Nucleus accumbens (tissue), 56 donors: ENCODE data around the gene ITGB3.

Experiments used
- DNase-seq, 56 donors: peaks; one replicate each; lab custom pipeline; 2025; lab: John Stamatoyannopoulos, UW

ITGB3 gene

DNA sequence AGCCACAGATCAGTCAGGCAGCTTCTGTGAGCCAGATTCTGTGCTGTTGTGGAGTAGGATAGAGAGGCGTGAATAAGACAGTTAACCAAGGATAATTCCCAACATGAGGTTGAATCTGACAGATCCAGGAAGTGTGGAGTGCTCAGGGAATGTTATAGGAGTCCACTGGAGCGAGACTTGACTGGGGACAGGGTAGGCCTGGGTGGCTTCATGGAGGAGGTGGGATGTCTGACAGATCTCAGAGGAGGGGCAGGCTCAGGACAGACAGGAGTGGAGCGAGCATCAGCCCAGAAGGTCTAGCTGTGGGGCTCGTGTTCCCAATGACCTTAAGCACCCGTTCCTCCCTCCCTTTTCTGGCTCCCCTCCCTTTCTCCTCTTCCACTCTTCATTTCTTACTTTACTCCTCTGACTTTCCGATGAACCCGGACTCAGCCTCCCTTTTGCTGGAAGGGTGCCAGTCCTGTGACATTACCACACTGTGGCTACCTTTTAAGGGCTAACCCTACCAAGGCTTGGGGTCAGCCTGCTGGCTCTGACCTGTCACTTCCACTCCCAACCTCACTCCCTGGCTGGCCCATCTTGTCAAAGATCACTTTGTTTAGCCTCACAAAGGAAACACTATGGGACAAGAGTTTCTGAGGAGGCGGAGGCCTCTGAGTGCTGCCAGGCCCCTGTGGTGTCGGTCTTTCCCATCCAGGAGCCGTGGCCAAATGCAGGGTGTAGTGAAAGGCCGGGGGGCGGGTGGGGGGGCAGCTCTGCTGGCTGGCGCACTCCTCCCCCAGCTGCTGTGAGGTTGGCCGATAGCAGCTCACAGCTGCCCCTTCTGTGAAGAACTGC is 41.6 kb downstream of the ITGB3 start:
- peak in 45 of 56 donors; percentile 7 to 75 (median 50) for DNase-seq

DNA sequence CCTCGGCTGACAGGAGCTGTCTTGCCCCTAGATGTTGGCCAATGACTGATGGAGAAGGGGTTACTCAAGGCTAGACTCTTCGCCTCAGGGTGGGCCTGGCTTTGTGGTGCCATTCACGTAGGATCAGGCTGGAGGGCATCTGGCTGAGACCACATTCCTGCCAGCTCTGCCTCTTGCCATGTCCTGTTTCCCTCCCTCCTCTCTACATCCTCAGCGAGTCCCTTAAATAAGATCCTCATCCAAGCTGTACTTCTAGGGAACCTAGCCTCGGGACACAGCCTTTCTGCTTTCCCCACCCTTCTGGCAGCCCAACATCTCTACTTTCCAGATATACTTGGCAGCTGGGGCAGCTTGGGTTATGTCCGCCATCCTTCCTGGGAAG is 42.2 kb downstream of the ITGB3 start:
- DNase-seq, result no peak

GRCh38 chr17:47297661-47298400 is 44.2 kb downstream of the ITGB3 start:
- DNase-seq, result no peak

DNA sequence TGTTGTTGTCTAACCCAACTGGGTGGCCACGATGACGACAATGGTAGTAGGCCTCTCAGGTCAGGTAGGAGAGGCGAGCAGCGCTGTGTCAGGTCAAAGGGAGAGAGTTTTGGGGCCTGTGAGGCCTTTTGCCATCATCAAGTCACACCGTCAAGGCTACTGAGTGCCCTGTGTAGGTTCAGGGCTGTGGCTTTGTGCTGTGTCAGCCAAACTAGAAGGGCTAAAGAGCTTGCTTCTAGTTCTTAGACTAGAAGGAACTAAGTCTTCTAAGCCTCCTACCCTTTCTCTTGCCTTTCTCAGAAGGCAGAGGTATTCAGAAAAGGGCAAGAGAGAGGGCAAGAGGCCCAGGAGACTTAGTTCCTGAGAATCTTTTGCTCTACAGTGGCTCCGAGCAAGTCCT is 45.1 kb downstream of the ITGB3 start:
- DNase-seq, result no peak

DNA sequence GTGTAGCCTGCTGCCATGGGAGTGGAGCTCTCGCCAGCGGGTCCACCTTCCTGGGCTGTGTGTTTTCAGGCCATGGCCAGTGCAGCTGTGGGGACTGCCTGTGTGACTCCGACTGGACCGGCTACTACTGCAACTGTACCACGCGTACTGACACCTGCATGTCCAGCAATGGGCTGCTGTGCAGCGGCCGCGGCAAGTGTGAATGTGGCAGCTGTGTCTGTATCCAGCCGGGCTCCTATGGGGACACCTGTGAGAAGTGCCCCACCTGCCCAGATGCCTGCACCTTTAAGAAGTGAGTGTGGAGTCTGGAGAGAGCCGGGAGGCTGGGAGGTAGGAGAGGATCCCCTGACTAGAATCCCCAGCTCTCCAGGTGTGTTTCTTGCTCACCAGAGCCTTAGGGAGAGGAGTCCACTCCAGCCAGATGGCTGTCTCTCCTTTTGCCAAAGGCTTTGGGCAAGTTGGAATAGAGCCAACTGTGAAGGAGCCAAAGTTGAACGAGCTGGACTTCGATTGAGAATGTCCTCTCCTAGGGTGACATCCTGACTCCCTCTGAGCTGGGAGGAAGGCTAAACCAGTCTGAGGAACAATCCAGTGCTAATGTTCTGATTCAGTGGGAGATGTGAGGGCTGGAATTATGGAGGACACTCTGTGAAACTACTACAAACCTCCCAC is 45.7 kb downstream of the ITGB3 start:
- no peak for DNase-seq

- no peak for DNase-seq
Measured at GRCh38 chr17:47300718-47301117, 47.1 kb downstream of the ITGB3 start.

DNA sequence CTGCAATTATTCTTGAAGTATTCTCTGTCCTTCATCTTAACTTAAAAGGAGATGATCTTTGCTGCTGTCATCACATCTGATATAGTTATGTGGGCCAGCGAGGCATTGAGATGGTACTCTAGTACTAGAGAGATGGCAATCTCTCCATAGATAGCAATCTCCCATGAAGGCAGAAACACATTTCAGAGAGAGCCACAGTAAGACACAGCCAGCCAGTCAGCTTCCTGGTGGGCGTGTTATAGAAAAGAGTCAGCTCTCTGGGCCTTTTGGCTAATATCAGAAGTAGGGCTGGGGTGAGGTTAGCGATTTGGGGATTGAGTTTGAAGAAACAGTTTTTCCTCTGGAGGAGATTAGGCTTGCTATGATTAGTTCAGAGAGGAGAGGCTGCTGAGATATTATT is 47.5 kb downstream of the ITGB3 start:
- DNase-seq, result no peak

DNA sequence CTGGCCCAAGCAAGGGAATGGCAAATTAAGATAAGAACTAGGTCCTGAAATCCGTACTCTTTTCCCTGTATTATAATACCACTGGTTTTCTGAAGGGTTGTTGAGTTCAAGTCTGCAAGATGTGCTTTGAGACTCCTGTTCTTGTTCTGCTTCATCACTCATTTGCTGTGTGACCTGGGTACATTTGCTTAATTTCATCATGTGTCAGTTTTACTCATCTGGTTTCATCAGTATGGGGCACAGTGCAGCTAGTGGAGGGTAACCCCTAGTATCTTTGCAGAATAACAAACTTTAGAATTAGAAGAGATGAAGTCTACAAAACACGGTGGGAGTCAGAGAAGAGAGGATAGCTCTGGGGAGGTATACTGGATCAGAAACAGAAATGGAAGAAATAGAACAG is 48.2 kb downstream of the ITGB3 start:
- no peak for DNase-seq

DNA sequence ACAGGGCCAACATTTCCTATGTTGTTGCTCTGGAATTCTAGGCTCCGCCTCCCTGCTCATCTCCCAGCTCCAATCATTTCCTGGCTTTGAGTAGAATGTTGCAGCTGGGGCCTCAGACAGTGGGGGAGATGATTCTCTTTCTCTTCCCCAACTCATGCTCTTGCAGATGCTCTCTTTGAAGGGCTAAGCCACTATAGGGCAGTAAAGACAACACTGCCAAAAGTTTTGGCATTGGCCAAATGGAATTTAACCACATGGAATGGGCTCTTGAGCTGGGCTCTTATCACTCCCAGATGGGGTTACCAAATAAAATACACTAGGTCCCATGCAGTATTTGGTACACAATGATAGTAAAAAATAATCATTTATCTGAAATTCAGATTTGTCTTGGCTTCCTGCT is 50.6 kb downstream of the ITGB3 start:
- DNase-seq, result no peak

DNA sequence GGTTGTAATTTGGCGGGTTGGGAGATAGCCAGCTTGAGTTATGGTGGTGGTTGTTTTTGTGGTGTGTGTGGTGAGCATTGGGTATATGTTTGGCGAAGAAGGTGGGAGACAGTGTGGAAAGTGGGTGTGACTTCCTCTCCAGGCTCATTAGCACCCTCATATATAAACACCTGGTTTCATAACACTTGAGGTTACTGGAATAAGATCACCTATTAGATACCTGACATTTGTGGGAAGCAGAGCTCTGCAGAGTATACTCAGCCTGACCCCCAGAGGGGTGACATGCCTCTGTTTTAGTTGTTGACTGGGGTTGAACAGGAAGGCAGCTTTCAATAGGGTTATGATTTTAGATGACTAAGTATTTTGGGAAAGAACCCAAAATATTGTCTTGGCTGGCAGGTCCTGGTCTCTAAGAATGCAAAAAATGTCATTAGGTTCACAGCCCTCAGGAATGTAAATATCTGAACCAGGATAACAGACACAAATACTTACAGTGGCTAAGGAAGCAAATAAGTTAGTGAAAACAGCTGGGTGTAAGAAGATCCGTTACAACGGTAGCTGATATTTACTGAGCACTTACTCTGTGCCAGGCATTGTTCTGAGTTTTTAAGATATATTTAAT is 51.8 kb downstream of the ITGB3 start:
- DNase-seq, result no peak

- DNase-seq, result no peak
Measured at GRCh38 chr17:47310186-47310733, 56.6 kb downstream of the ITGB3 start.

GRCh38 chr17:47311420-47311819 is 57.8 kb downstream of the ITGB3 start:
- no peak for DNase-seq

- DNase-seq, result peak in 17 of 56 donors; percentile 1 to 36 (median 7)
Measured at GRCh38 chr17:47315451-47316266, 62.0 kb downstream of the ITGB3 start.

DNA sequence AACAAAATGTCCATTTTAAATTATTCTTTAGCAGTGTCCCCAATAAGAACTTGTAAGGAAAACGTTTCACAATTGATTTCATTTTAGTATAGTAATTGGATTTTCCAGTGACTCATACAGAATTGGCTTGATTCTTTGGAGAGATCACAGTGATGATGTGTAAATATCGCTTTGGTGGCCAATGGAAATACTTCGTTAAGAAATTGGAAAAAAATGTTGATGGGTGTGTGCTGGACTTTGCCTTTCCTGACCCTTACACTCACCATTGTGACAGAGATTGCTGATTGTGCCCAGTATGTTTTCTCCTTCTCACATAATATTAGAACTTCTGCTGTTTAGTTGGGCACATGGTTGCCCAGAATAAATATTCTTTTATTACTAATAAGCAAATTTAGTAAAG is 62.7 kb downstream of the ITGB3 start:
- DNase-seq, result no peak

DNA sequence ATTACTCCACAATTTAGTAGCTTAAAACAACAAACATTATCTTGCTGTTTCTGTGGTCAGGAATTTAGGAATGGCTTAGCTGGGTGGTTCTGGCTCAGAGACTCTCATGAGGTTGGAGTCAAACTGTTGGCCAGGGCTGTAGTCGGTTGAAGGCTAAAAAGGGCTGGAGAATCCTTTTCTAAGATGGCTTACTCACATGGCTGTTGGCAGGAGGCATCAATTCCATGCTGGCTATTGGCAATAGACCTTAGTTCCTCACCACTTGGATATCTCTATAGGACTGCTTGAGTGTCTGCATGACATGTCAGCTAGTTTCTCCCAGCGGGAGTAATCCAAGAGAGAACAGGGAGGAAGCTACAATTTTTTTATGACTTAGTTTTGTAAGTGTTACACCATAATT is 63.5 kb downstream of the ITGB3 start:
- no peak for DNase-seq

- no peak for DNase-seq
Measured at GRCh38 chr17:47318197-47318918, 64.7 kb downstream of the ITGB3 start.

GRCh38 chr17:47320879-47321502 is 67.4 kb downstream of the ITGB3 start:
- no peak for DNase-seq

GRCh38 chr17:47323382-47324223 is 70.0 kb downstream of the ITGB3 start, which contains the start of gene EFCAB13:
Gene EFCAB13 (plus strand): TSS chr17:47323955. CDS start chr17:47328354, 4,399 bp downstream.
- DNase-seq, result peak in 43 of 56 donors; percentile 4 to 74 (median 40)
